ENCODE data around the gene TNFSF11.

TNFSF11 gene

GRCh38 chr13:42654722-42655121 is 80.8 kb downstream of the TNFSF11 start:
- no peak overlapping the region for H3K9ac ChIP-seq
- H3K27ac ChIP-seq, result no peak overlapping the region
- no peaks in the 10 kb centered on the region for H3K27me3 ChIP-seq (ENCODE audit: control insufficient read depth, insufficient read depth, low read length)
- H3K9me3 ChIP-seq (ENCODE audit: control insufficient read depth, low read length), result no peaks in the 10 kb centered on the region
- no peaks in the 10 kb centered on the region for H3K79me2 ChIP-seq
- H2AFZ ChIP-seq, result no peak overlapping the region
- no peaks in the 10 kb centered on the region for H3K36me3 ChIP-seq (ENCODE audit: control insufficient read depth, insufficient read depth, low read length)
- H3K4me2 ChIP-seq (ENCODE audit: low read length), result no peak overlapping the region
- no peak for TF ChIP-seq CTCF (IDR thresholded peaks at IDR 0.05)
- H3K4me3 ChIP-seq (ENCODE audit: low read depth, low read length), result no peak overlapping the region
- no peaks in the 10 kb centered on the region for H3K4me1 ChIP-seq

GRCh38 chr13:42656161-42656560 is 82.2 kb downstream of the TNFSF11 start:
- Histone ChIP-seq H3K9me3 (ENCODE audit: control insufficient read depth, low read length) (no peaks in the 10 kb centered on the region), H3K4me2 (ENCODE audit: low read length) (no peak overlapping the region), H3K9ac (no peak overlapping the region), H3K27me3 (ENCODE audit: control insufficient read depth, insufficient read depth, low read length) (no peaks in the 10 kb centered on the region), H3K79me2 (no peaks in the 10 kb centered on the region), H3K4me1 (no peaks in the 10 kb centered on the region), H3K36me3 (ENCODE audit: control insufficient read depth, insufficient read depth, low read length) (no peaks in the 10 kb centered on the region), H2AFZ (no peak overlapping the region), H3K27ac (no peak overlapping the region), H3K4me3 (ENCODE audit: low read depth, low read length) (no peak overlapping the region)
- TF ChIP-seq CTCF (IDR thresholded peaks at IDR 0.05), result no peak

- Histone ChIP-seq H3K79me2 (no peaks in the 10 kb centered on the region), H3K36me3 (ENCODE audit: control insufficient read depth, insufficient read depth, low read length) (no peaks in the 10 kb centered on the region), H3K9ac (no peak overlapping the region), H3K27ac (no peak overlapping the region), H3K4me2 (ENCODE audit: low read length) (no peak overlapping the region), H3K4me1 (no peaks in the 10 kb centered on the region), H3K27me3 (ENCODE audit: control insufficient read depth, insufficient read depth, low read length) (no peaks in the 10 kb centered on the region), H2AFZ (no peak overlapping the region), H3K4me3 (ENCODE audit: low read depth, low read length) (no peak overlapping the region), H3K9me3 (ENCODE audit: control insufficient read depth, low read length) (no peaks in the 10 kb centered on the region)
- TF ChIP-seq CTCF (IDR thresholded peaks at IDR 0.05), result no peak
Measured at GRCh38 chr13:42656958-42657357, 83.0 kb downstream of the TNFSF11 start.
